ENCODE measurements around the gene SLC35A3. TPM values are rescaled to one million over a fixed set of nuclear protein-coding genes. Genes with fewer than 3 reads are reported as not detected.
"Not testable (repeated sequence)": the region's sequence is repeated elsewhere in the genome, so short reads cannot be mapped to it uniquely, and the experiment has no call there.

Gene SLC35A3
- total RNA-seq, 2 donors from 2014 or later, result 23.2 to 32.0 TPM

DNA sequence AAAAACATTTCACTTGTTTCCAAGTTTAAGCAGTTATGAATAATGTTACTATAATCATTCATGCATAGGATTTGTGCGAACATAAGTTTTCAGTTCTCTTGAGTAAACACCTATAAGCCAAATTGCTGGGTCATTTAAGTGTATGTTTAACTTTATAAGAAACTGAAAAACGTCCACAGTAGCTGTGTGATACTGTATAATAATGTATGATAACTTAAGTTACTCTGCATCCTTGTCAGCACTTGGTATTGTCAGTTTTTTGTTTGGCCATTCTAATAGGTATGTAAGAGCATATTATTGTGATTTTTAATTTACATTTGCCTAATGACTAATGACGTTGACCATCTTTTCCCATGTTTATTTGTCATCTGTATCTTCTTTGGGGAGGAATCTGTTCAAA, 14.4 kb upstream of the SLC35A3 start:
- ATAC-seq (ENCODE audit: insufficient number of reproducible peaks, low FRiP score, low read depth) (no peak), DNase-seq (ENCODE audit: low spot score) (no peak)
- Histone ChIP-seq H3K9me3 (no peaks in the 10 kb centered on the region), H3K4me3 (no peak overlapping the region), H3K27ac (no peak overlapping the region), H3K36me3 (no peaks in the 10 kb centered on the region), H3K4me1 (ENCODE audit: control insufficient read depth in 1 of 2, low read depth in 2 of 2) (no peaks in the 10 kb centered on the region), H3K27me3 (replicated peaks; ENCODE audit: insufficient read depth) (no peaks in the 10 kb centered on the region)
- TF ChIP-seq, protein P1, sequence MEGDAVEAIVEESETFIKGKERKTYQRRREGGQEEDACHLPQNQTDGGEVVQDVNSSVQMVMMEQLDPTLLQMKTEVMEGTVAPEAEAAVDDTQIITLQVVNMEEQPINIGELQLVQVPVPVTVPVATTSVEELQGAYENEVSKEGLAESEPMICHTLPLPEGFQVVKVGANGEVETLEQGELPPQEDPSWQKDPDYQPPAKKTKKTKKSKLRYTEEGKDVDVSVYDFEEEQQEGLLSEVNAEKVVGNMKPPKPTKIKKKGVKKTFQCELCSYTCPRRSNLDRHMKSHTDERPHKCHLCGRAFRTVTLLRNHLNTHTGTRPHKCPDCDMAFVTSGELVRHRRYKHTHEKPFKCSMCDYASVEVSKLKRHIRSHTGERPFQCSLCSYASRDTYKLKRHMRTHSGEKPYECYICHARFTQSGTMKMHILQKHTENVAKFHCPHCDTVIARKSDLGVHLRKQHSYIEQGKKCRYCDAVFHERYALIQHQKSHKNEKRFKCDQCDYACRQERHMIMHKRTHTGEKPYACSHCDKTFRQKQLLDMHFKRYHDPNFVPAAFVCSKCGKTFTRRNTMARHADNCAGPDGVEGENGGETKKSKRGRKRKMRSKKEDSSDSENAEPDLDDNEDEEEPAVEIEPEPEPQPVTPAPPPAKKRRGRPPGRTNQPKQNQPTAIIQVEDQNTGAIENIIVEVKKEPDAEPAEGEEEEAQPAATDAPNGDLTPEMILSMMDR (IDR thresholded peaks at IDR 0.05), result no peak

DNA sequence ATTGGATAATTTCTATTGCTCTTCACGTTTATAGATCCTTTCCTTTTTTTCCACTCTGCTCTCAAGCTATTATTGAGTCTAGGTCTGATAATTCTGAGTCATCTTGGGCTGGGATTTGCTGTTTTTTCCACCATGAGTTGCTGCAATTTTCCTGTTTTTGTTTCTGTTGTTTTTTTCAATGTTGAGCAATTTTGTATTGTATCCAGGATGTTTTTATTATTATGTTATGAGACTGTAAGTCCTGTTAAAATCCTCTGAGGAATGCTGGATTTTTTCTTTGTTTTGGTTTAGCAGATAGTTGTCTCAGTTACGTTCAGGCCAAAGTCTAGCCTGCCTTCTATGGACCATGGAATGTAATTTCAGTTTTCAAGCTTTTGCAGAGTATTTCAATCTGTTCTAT, 13.0 kb upstream of the SLC35A3 start:
- no peaks in the 10 kb centered on the region for H3K27me3 ChIP-seq (replicated peaks; ENCODE audit: insufficient read depth)
- no peak for ATAC-seq (ENCODE audit: insufficient number of reproducible peaks, low FRiP score, low read depth)
- no peaks in the 10 kb centered on the region for H3K9me3 ChIP-seq
- H3K36me3 ChIP-seq, result no peaks in the 10 kb centered on the region
- no peak for DNase-seq (ENCODE audit: low spot score)
- TF ChIP-seq, protein P1 (IDR thresholded peaks at IDR 0.05), result no peak
- no peaks in the 10 kb centered on the region for H3K4me1 ChIP-seq (ENCODE audit: control insufficient read depth in 1 of 2, low read depth in 2 of 2)
- no peak overlapping the region for H3K27ac ChIP-seq
- no peak overlapping the region for H3K4me3 ChIP-seq

DNA sequence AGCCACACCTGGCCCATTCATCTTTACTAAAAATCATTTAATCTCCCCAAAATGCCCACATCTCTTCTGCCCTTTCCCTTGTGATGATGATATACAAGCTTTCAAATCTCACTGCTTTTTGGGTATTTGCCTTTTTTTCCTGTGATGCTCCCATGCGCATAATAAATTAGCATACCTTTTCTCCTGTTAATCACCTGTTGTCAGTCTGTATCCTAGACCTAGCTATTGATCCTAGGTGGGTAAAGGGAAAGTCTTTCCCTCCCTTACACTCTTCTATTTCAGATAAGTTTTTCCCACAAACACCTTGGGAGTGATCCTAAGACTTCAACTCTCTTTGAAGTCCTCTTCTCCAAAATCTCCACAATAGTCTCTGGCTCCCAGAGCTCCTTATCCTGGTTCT, 12.0 kb upstream of the SLC35A3 start:
- DNase-seq (ENCODE audit: low spot score) (no peak), ATAC-seq (ENCODE audit: insufficient number of reproducible peaks, low FRiP score, low read depth) (no peak)
- no peaks in the 10 kb centered on the region for H3K9me3 ChIP-seq
- no peaks in the 10 kb centered on the region for H3K27me3 ChIP-seq (replicated peaks; ENCODE audit: insufficient read depth)
- H3K4me1 ChIP-seq (ENCODE audit: control insufficient read depth in 1 of 2, low read depth in 2 of 2), result no peaks in the 10 kb centered on the region
- TF ChIP-seq, protein P1 (IDR thresholded peaks at IDR 0.05), result no peak
- H3K4me3 ChIP-seq, result no peak overlapping the region
- H3K27ac ChIP-seq, result no peak overlapping the region
- no peaks in the 10 kb centered on the region for H3K36me3 ChIP-seq

DNA sequence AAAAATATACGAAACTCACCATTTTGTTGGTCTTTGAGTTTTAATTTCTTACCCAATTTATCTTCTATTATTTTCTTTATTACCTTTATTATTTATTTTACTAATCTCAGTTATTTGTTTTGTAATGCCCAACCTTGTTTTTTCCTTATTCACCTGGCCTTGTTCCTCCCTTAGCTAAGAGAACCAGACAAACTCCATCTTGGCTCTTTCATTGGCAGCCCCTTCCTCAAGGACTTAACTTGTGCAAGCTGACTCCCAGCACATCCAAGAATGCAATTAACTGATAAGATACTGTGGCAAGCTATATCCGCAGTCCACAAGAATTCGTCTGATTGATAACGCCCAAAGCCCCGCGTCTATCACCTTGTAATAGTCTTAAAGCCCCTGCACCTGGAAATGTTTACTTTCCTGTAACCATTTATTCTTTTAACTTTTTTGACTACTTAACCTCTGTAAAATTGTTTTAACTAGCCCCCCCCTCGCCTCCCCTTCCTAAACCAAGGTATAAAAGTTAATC, 10.5 kb upstream of the SLC35A3 start:
- H3K9me3 ChIP-seq; H3K27ac ChIP-seq; H3K27me3 ChIP-seq (replicated peaks; ENCODE audit: insufficient read depth); H3K36me3 ChIP-seq; ATAC-seq (ENCODE audit: insufficient number of reproducible peaks, low FRiP score, low read depth); H3K4me1 ChIP-seq (ENCODE audit: control insufficient read depth in 1 of 2, low read depth in 2 of 2); DNase-seq (ENCODE audit: low spot score); H3K4me3 ChIP-seq: not testable (repeated sequence)

DNA sequence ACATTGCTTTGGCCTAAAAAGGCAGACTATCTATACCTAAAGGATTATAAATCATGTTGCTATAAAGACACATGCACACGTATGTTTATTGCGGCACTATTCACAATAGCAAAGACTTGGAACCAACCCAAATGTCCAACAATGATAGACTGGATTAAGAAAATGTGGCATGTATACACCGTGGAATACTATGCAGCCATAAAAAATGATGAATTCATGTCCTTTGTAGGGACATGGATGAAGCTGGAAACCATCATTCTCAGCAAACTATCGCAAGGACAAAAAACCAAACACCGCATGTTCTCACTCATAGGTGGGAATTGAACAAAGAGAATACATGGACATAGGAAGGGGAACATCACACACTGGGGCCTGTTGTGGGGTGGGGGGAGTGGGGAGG, 9.5 kb upstream of the SLC35A3 start:
- H3K9me3 ChIP-seq, result not testable (repeated sequence)

DNA sequence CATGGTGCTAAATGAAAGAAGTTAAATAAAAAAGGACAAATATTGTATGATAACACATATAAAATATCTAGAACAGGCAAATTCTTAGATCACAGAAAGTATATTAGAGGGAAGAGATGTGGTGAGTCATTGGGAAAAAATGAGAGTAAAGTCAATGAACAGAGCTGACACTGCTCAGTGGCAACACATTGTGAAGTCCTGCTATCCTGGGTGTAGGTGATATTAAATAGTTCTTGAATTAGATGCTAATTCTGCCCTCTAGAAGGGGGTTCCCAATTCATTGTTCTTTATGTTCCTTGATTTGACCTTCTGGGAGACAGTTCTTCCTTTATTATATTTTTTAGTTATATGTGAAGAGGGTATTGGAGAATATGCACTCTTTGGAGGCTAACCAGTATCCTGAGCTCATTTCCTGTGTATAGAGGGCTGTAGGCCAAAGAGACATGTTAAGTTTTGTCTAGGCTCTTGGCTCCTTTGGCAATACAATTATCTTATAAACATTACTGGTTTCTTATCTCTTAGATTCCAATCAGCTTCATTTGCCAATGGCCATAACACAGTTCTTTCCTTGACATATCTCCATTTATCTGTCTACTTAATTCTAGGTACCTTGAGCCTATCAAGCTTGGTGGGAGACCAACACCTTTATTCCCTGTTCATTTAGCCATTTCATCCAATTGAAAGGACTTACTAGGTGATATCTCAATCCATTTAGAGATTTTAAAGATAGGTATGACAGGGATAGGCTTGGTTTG, 6.6 kb upstream of the SLC35A3 start:
- no peak overlapping the region for H3K27ac ChIP-seq
- no peak for DNase-seq (ENCODE audit: low spot score)
- no peak overlapping the region for H3K4me3 ChIP-seq
- no peaks in the 10 kb centered on the region for H3K9me3 ChIP-seq
- ATAC-seq (ENCODE audit: insufficient number of reproducible peaks, low FRiP score, low read depth), result no peak
- no peaks in the 10 kb centered on the region for H3K27me3 ChIP-seq (replicated peaks; ENCODE audit: insufficient read depth)
- H3K36me3 ChIP-seq, result no peaks in the 10 kb centered on the region
- no peaks in the 10 kb centered on the region for H3K4me1 ChIP-seq (ENCODE audit: control insufficient read depth in 1 of 2, low read depth in 2 of 2)
- TF ChIP-seq, protein P1 (IDR thresholded peaks at IDR 0.05), result no peak

More for the DNA sequence above, 9.5 kb upstream of the SLC35A3 start:
- ATAC-seq (ENCODE audit: insufficient number of reproducible peaks, low FRiP score, low read depth); H3K36me3 ChIP-seq; H3K27ac ChIP-seq; H3K4me3 ChIP-seq; H3K27me3 ChIP-seq (replicated peaks; ENCODE audit: insufficient read depth); DNase-seq (ENCODE audit: low spot score); H3K4me1 ChIP-seq (ENCODE audit: control insufficient read depth in 1 of 2, low read depth in 2 of 2): not testable (repeated sequence)
